Daoy (cell line): ENCODE measurements around the gene ZDHHC4. TPM values are rescaled to one million over a fixed set of nuclear protein-coding genes. Genes with fewer than 3 reads are reported as not detected.
"Not testable (repeated sequence)": the region's sequence is repeated elsewhere in the genome, so short reads cannot be mapped to it uniquely, and the experiment has no call there.

Source experiments
- DNase-seq: peaks from one replicate; pipeline ENCODE4 v3.0.0-alpha.2; 2015; ENCODE audit warnings: low read depth
- total RNA-seq: library from RNA; depleted of rRNA; stranded (reverse); fragments of >200 nt; shearing (Covaris generic); gene quantifications from 2 replicates; pipeline ENCODE4 v1.2.3, GENCODE V29; 2014; rRNA removed

The ZDHHC4 gene
- total RNA-seq, 1 experiment from 2014 or later, result 32.0 TPM

GRCh38 chr7:6634971-6635370 is 57.7 kb downstream of the ZDHHC4 start:
- DNase-seq, result not testable (repeated sequence)

GRCh38 chr7:6636741-6637543 is 59.7 kb downstream of the ZDHHC4 start, which contains the start of gene ZNF316:
TSS of gene ZNF316 (plus strand) at chr7:6637318. CDS start at chr7:6642410, 5,092 bp downstream.
- DNase-seq, result peak; percentile 47

GRCh38 chr7:6637544-6638229 is 60.4 kb downstream of the ZDHHC4 start:
- DNase-seq, result peak; percentile 53

Other genes starting within 250 kb of the ZDHHC4 start
- 22.2 and 22.9 TPM in 2 replicates for gene FAM220A, start 228.5 kb upstream of the ZDHHC4 start, total RNA-seq
- 62.6 and 83.4 TPM in 2 replicates for gene RAC1, start 202.9 kb upstream of the ZDHHC4 start, total RNA-seq
- gene DAGLB, start 129.5 kb upstream of the ZDHHC4 start, total RNA-seq, result 20.0 and 21.5 TPM in 2 replicates
- gene KDELR2, start 93.3 kb upstream of the ZDHHC4 start, total RNA-seq, result 92.1 and 96.0 TPM in 2 replicates
- gene GRID2IP, start 26.0 kb upstream of the ZDHHC4 start, total RNA-seq, result 0.09 TPM in 1 of 2 replicates, not detected in the other
- gene INTS15, start 12.6 kb downstream of the ZDHHC4 start, total RNA-seq, result 13.9 and 18.7 TPM in 2 replicates
- 0.86 and 1.1 TPM in 2 replicates for gene ZNF853, start 38.2 kb downstream of the ZDHHC4 start, total RNA-seq
- gene ZNF316, start 59.9 kb downstream of the ZDHHC4 start, total RNA-seq, result 10.4 and 15.8 TPM in 2 replicates
- 6.3 and 6.9 TPM in 2 replicates for gene ZNF12, start 129.5 kb downstream of the ZDHHC4 start, total RNA-seq
- 0.11 and 0.51 TPM in 2 replicates for gene RSPH10B2, start 176.6 kb downstream of the ZDHHC4 start, total RNA-seq
- 100 and 103 TPM in 2 replicates for gene CCZ1B, start 248.8 kb downstream of the ZDHHC4 start, total RNA-seq